Fibroblast of lung (primary cell): ENCODE data around the gene P2RX1. TPM values are rescaled to one million over a fixed set of nuclear protein-coding genes. Genes with fewer than 3 reads are reported as not detected.

Source experiments
- DNase-seq, 2 donors: peaks; one replicate each; pipeline versions ENCODE4 v3.0.0 to v3.0.0-alpha.2; 2010; ENCODE audit warnings: low read depth in 2 of 2
- H2AFZ ChIP-seq: 2 replicates; pipeline ENCODE4 v1.5.1; 2012; ENCODE audit warnings: low read length, control low read depth, inconsistent platforms
- H3K27ac ChIP-seq: 2 replicates; pipeline ENCODE4 v1.5.1; 2011; ENCODE audit warnings: low read length, control low read depth; ENCODE audit not compliant: insufficient read depth
- H3K27me3 ChIP-seq: 2 replicates; pipeline ENCODE4 v1.5.1; 2011; ENCODE audit warnings: mild to moderate bottlenecking, low read length; ENCODE audit not compliant: control insufficient read depth, insufficient read depth
- H3K36me3 ChIP-seq: 2 replicates; pipeline ENCODE4 v1.5.1; 2011; ENCODE audit warnings: low read length; ENCODE audit not compliant: control insufficient read depth, insufficient read depth
- H3K4me1 ChIP-seq: 2 replicates; pipeline ENCODE4 v1.5.1; 2011; ENCODE audit warnings: low read length; ENCODE audit not compliant: control insufficient read depth, insufficient read depth; ENCODE audit errors: extremely low read depth
- H3K4me2 ChIP-seq: 2 replicates; pipeline ENCODE4 v1.5.1; 2011; ENCODE audit warnings: low read length, control low read depth; ENCODE audit not compliant: insufficient read depth; ENCODE audit errors: extremely low read depth
- H3K4me3 ChIP-seq, 4 experiments: fragments of 200-600 bp in 1 of 4; sonication (generic) in 1 of 4; replicated peaks in 1 of 4; 2 replicates each; pipeline ENCODE4 v1.5.1; 2011 to 2016; ENCODE audit warnings: low read length in 4 of 4, low read depth in 3 of 4, mild to moderate bottlenecking in 3 of 4, control low read depth in 2 of 4, inconsistent platforms in 1 of 4, mixed read lengths in 1 of 4; ENCODE audit not compliant: insufficient read depth in 1 of 4; ENCODE audit errors: control extremely low read depth in 1 of 4
- H3K79me2 ChIP-seq: 2 replicates; pipeline ENCODE4 v1.5.1; 2012; ENCODE audit warnings: mild to moderate bottlenecking, low read length, inconsistent platforms; ENCODE audit not compliant: control insufficient read depth, insufficient read depth
- H3K9ac ChIP-seq: 2 replicates; pipeline ENCODE4 v1.5.1; 2011; ENCODE audit warnings: mild to moderate bottlenecking, low read length, control low read depth; ENCODE audit not compliant: insufficient read depth
- H3K9me3 ChIP-seq: 2 replicates; pipeline ENCODE4 v1.5.1; 2012; ENCODE audit warnings: low read depth, low read length; ENCODE audit not compliant: control insufficient read depth, insufficient read depth
- H4K20me1 ChIP-seq: 2 replicates; pipeline ENCODE4 v1.5.1; 2011; ENCODE audit warnings: low read length; ENCODE audit not compliant: control insufficient read depth, insufficient read depth; ENCODE audit errors: extremely low read depth
- EZH2 ChIP-seq: IDR thresholded peaks from 2 replicates; pipeline ENCODE4 v1.5.1; 2012; ENCODE audit warnings: low read length, control low read depth, mild to moderate bottlenecking; ENCODE audit errors: missing control alignments
- polyA plus RNA-seq, 2 donors: library from polyadenylated mRNA; depleted of rRNA in 1 of 2; stranded (reverse) in 1 of 2; unstranded in 1 of 2; fragments of >200 nt; gene quantifications; 2 replicates each; pipeline ENCODE4 v1.2.1, GENCODE V29; 2011 to 2012; ENCODE audit warnings: missing spikeins in 1 of 2
- total RNA-seq: library from RNA; depleted of rRNA; stranded (reverse); fragments of >200 nt; gene quantifications from 2 replicates; pipeline ENCODE4 v1.2.1, GENCODE V29; 2014
- TF ChIP-seq, protein P1 (sequence below), 2 donors: IDR thresholded peaks in 1 of 2; conservative IDR thresholded peaks in 1 of 2; 1 replicate in 1 of 2; 2 replicates in 1 of 2; pipeline ENCODE4 v1.5.1; 2011 to 2012; ENCODE audit warnings: low read length in 2 of 2, control low read depth in 1 of 2, inconsistent platforms in 1 of 2, low read depth in 1 of 2, mild to moderate bottlenecking in 1 of 2

The P2RX1 gene
- total and polyA plus RNA-seq, 2 donors (not counting 1 experiment from before 2014, with no cell fraction given), result under 0.01 TPM; not detected in 1

DNA sequence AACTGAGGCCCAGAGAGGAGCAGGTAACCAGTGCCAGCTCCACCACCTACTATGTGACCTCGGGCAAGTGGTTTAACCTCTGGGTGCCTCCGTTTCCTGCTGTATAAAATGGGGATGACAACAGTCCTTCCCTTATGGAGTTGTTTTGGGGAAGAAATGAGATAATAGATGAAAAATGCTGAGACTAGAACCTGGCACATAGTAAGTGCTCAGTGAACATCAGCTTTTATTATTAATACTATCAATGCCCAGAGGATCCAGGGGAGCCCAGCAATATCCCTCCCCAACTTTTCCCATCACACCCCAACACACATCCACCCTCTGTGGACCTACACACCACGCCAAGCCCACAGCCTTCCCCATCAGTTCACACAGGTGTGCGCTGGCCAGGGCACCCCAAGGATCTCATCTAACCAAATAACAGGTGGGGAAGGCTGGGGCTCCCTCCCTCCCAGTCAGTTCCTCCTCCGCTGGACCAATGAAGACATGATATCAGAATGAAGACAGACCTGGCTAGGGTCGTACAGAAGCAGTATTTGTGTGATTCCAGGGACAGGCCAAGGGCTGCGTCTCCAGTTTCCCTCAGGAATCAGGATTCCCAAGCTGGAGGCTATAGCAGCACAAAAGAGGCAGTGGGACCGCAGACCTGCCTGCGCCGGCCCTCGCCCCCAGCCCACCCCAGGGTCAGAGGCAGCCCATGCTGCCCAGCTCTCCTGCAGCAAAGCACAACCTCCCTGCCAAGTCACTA is 46.1 kb upstream of the P2RX1 start:
- Histone ChIP-seq H3K4me1 (peaks cover 5% of the 10 kb centered on the region), H2AFZ (no peak overlapping the region), H3K9ac (no peak overlapping the region), H3K4me3 (no peak overlapping the region), H3K9me3 (no peaks in the 10 kb centered on the region), H3K27ac (no peak overlapping the region), H3K36me3 (no peaks in the 10 kb centered on the region), H3K79me2 (no peaks in the 10 kb centered on the region), H3K4me2 (no peak overlapping the region), H4K20me1 (no peaks in the 10 kb centered on the region), H3K27me3 (peaks cover 13% of the 10 kb centered on the region)
- no peak for DNase-seq
- TF ChIP-seq, protein P1, sequence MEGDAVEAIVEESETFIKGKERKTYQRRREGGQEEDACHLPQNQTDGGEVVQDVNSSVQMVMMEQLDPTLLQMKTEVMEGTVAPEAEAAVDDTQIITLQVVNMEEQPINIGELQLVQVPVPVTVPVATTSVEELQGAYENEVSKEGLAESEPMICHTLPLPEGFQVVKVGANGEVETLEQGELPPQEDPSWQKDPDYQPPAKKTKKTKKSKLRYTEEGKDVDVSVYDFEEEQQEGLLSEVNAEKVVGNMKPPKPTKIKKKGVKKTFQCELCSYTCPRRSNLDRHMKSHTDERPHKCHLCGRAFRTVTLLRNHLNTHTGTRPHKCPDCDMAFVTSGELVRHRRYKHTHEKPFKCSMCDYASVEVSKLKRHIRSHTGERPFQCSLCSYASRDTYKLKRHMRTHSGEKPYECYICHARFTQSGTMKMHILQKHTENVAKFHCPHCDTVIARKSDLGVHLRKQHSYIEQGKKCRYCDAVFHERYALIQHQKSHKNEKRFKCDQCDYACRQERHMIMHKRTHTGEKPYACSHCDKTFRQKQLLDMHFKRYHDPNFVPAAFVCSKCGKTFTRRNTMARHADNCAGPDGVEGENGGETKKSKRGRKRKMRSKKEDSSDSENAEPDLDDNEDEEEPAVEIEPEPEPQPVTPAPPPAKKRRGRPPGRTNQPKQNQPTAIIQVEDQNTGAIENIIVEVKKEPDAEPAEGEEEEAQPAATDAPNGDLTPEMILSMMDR (conservative IDR thresholded peaks at IDR 0.05 in 1 of 2, IDR thresholded peaks at IDR 0.05 in 1 of 2; ENCODE audit: low read depth in 1 of 2, low read length in 2 of 2), result no peak
- no peak for TF ChIP-seq EZH2

DNA sequence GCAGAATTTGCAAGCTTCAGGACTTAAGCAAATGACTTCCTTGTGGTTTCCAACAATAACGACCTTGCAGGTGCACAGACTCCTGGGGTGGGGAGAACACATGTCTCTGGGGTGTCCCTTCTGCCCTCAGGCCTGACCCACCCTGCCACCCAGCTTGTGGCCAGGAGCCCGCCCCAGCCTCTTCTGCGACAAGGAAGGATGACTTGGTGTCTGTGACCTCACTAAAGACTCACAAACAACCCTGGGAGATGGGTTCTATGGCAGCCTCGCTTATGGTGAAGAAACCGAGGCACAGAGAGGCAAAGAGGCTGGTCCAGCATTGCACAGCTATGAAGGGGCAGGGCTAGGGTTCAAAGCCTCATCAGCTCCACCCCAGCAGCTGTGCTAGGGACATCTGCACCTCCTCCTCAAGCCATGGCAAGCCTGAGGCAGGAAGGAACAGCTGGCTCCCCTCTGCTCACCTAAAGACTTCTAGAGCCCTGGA is 45.3 kb upstream of the P2RX1 start:
- DNase-seq, result no peak
- Histone ChIP-seq H3K27ac (no peak overlapping the region), H3K79me2 (no peaks in the 10 kb centered on the region), H3K4me3 (no peak overlapping the region), H2AFZ (no peak overlapping the region), H3K4me1 (peaks cover 5% of the 10 kb centered on the region), H4K20me1 (no peaks in the 10 kb centered on the region), H3K9ac (no peak overlapping the region), H3K27me3 (peaks cover 13% of the 10 kb centered on the region), H3K9me3 (no peaks in the 10 kb centered on the region), H3K4me2 (no peak overlapping the region), H3K36me3 (no peaks in the 10 kb centered on the region)
- TF ChIP-seq, protein P1 (conservative IDR thresholded peaks at IDR 0.05 in 1 of 2, IDR thresholded peaks at IDR 0.05 in 1 of 2; ENCODE audit: low read depth in 1 of 2, low read length in 2 of 2), result no peak
- no peak for TF ChIP-seq EZH2

DNA sequence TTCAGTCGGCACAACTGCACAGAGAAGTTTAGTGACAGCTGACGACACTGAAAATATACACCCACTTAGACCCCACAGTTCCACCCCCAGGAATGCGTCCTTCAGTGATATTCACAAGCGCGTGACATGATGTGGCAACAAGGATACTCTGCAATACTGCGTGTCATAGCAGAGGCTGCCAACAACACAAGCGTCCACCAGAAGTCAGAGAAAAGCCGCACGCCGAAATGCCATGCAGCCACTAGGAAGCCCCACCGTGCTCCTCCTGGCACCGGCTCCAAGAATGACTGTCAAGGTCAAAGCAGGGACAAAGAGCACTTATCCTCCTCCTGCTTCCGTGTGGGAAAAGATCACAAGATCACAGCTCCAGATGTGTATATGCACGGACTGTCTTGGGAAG is 44.5 kb upstream of the P2RX1 start:
- peak; percentile 47 to 86 for DNase-seq
- H4K20me1 ChIP-seq, result no peaks in the 10 kb centered on the region
- H3K27ac ChIP-seq, result no peak overlapping the region
- peaks cover 13% of the 10 kb centered on the region for H3K27me3 ChIP-seq
- no peak overlapping the region for H3K9ac ChIP-seq
- H2AFZ ChIP-seq, result no peak overlapping the region
- no peak overlapping the region for H3K4me2 ChIP-seq
- H3K36me3 ChIP-seq, result no peaks in the 10 kb centered on the region
- no peak for TF ChIP-seq EZH2
- H3K9me3 ChIP-seq, result no peaks in the 10 kb centered on the region
- peaks cover 5% of the 10 kb centered on the region for H3K4me1 ChIP-seq
- H3K4me3 ChIP-seq, result no peak overlapping the region
- no peaks in the 10 kb centered on the region for H3K79me2 ChIP-seq
